ENCODE data around the gene CAV1.

DNA sequence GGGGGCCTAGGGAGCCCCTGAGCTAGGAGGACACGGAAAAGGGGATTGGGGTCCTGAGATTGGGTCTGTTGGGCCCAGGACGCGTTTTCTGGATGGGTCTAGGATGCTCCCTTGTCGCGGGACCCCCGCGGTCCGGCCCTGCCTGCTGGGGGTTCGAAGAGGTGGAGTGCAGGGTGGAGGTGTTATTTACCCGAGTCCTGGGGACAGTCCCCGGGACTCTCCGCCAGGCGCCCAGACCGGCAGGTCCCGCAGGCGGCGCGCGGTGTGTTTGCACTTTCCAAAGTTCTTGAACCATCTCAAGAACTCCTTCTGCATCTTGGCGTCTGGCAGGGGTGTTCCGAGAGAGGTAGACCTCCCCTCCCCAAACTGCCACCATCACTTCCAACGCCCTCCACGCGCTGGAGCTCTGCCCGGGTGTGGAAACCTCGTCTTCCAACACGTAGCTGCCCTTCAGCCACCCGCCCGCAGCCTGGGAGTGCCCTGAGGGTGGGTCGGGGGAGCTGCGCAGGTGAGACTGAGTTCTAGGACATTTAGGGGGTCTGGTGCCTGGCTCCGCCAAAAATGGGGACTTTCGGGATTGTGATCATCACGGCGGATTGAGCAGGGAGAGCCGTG, 569 bp downstream of the CAV1 start:
- TF ChIP-seq, protein P1, sequence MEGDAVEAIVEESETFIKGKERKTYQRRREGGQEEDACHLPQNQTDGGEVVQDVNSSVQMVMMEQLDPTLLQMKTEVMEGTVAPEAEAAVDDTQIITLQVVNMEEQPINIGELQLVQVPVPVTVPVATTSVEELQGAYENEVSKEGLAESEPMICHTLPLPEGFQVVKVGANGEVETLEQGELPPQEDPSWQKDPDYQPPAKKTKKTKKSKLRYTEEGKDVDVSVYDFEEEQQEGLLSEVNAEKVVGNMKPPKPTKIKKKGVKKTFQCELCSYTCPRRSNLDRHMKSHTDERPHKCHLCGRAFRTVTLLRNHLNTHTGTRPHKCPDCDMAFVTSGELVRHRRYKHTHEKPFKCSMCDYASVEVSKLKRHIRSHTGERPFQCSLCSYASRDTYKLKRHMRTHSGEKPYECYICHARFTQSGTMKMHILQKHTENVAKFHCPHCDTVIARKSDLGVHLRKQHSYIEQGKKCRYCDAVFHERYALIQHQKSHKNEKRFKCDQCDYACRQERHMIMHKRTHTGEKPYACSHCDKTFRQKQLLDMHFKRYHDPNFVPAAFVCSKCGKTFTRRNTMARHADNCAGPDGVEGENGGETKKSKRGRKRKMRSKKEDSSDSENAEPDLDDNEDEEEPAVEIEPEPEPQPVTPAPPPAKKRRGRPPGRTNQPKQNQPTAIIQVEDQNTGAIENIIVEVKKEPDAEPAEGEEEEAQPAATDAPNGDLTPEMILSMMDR (IDR thresholded peaks at IDR 0.05) = no peak
- TF ChIP-seq ZFX (IDR thresholded peaks at IDR 0.05; ENCODE audit: borderline replicate concordance) = no peak
